M059J (cell line): Measurements from ENCODE around the gene PLA2G15. TPM values are rescaled to one million over a fixed set of nuclear protein-coding genes. Genes with fewer than 3 reads are reported as not detected.
"Not testable (repeated sequence)": the region's sequence is repeated elsewhere in the genome, so short reads cannot be mapped to it uniquely, and the experiment has no call there.

ENCODE experiments used
- DNase-seq: peaks from one replicate; pipeline ENCODE4 v3.0.0-alpha.2; 2012; ENCODE audit warnings: low read depth
- total RNA-seq: library from RNA; depleted of rRNA; stranded (reverse); fragments of >200 nt; shearing (Covaris generic); gene quantifications from 2 replicates; pipeline ENCODE4 v1.2.3, GENCODE V29; 2014

PLA2G15 gene
- total RNA-seq, 1 experiment from 2014 or later, result 36.6 TPM

DNA sequence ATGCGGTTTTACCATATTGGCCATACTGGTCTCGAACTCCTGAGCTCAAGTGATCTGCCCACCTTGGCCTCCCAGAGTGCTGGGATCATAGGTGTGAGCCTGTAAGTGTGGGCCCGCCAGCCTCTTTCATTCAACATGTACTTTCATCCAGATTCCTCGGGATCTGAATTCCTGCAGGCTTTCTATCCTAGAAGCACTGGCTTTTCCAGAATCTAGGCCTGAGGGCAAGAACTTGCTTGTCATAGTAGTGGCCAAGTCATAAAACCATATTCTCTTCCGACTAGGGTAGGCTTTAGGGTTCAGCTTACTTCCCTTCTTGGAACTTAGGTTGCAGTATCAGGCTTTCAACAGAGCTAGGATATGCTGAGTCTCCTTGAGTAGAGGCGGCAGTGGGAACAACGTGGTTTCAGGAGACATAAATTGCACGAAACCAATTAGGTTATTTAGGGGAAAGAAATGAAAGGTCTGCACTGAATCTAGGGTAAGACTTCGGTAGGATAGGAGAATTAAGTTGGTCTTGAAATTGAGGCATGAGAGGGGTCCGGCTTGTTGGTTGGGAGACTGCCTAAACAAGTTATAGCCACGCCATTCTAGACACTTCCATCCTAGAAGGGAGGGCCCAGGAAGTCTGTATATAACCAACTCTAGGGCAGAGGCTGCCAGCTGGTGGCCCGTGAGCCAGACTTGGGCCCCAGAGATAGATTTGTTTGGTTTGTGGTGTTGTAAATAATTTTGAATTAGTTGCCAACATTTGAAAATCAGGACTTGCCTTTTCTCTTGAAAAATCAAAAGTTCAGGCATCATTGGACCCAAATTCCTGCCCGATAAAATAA lies 34.8 kb downstream of the PLA2G15 start:
- no peak for DNase-seq

DNA sequence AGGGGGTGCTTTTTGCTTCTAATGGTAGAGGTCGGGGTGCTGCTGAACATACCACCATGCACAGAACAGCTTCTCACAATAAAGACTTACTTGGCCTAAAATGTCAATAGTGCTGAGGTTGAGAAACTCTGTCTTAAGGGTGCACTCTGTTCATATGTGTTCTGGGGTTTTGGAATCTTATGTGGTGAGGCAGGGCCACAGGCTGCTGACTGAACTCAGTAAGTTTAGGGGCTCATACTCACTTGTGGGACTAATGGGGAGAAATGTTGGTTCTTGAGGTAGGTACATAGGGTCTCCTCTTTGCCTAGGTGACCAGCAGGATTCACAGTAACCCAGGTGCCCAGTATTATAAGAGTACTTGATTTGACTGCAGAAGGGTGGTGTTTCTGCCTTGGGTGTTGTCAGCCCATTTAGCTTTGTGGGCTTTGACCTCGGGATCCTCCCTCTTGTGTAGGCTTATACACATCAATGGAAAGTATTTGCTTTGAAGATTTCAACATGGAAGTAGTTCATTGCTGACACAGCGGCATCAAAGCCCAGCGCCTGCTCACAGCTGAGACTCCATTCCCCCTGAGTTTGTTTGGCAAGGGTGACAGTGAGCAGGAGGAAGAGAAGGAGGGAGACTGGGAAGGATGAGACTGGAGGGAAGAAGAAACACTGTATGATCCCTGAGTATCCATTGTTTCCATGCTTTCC lies 36.3 kb downstream of the PLA2G15 start:
- no peak for DNase-seq

DNA sequence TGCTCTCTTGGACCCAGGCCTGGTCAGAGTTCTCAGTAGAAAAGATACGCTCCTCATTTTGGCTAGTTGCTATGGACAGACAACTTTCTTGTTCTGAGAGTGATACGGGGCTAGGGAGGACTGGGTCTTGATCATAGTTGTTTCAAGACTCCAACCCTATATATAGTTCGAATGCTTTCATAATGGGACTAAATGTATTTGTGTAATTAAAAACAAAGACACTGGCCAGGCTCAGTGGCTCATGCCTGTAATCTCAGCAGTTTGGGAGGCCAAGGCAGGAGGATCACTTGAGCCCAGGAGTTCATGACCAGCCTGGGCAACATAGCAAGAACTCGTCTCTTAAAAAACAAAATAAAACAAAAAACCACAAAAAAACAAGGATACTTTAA lies 36.9 kb downstream of the PLA2G15 start:
- no peak for DNase-seq

DNA sequence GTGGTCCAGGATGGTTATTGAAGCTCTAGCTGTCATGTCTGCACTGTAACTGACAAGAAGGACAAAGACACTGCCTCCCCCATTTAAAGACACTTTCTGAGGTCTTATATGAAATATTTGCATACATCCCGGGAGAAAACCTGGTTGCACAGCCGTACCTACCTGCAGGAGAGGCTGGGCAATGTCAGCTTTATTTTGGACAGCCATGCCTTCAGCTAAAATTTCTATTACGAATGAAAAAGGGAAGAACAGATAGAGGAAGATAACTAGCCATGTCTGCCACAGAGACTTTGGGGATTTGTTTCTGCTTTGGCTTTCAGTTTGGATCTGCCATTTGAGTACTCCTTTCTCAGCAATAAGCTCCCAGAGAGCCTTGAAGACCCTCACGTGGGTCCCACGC lies 38.2 kb downstream of the PLA2G15 start:
- DNase-seq, result no peak

DNA sequence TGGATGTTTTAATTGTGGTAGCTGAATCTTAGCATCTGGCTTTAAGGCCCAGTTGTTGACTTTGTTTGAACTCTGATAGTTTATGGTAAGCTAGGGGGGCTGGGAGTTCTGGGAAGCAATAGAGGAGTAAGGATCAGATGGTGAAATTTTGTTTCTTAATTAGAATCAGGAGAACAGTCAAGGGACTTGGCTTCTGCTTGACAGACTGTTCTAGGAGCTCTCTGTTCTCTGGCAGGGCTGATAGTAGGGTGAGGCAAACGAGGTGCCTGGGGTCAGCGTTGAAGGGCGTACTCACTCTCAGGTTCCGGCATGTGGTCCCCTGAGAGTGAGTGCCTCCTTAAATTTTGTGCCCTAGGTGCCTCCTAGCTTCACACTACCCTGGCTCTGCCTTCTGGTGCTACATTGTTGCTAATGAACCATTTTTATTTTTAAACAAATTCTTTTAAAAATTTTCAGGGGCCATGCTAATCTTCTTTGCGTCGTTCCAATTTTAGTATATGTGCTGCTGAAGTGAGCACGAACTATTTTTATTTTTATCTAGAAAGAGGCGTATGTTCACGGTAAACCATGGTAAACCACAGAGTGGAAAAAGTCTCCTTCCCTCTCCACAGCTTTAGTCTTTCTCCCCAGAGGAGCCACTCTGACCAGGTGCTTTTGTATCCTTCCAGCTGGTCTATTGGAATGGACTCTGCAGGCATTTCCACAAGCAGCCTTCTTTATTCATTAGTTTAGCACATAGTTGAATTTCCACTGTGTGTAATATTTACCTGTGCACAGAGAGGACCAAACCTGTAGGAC lies 38.8 kb downstream of the PLA2G15 start:
- no peak for DNase-seq

DNA sequence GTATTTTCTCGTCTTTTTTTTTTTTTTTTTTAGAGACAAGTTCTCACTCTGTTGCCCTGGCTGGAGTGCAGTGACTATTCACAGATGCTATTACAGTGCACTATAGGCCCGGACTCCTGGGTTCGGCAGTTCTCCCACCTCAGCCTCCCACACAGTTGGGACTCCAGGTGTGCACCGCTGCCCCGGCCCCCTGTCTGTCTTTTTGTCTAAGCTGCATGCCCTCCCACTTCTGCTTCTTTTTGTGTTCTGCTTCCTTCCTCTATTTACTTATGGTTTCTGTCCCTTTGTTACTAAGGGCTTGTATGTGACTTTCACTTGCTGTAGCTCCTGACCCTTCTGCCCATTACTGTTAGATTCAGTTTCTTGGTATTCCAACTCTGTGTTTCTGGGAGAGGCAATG lies 39.7 kb downstream of the PLA2G15 start:
- DNase-seq, result no peak

DNA sequence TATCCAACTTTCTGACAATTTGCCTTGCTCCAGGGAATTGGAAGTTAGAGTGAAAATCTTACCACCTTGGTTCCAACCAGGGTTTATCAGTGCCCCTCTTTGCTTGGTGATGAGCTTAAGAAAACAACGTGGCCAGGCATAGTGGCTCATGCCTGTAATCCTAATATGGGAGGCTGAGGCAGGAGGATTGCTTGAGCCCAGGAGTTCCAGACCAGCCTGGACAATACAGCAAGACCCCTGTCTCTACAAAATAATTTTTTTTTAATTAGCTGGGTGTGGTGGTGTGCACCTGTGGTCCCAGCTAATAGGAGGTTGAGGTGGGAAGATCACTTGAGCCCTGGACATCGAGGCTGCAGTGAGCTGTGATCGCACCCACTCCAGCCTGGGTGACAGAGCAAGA lies 40.5 kb downstream of the PLA2G15 start:
- DNase-seq, result no peak

DNA sequence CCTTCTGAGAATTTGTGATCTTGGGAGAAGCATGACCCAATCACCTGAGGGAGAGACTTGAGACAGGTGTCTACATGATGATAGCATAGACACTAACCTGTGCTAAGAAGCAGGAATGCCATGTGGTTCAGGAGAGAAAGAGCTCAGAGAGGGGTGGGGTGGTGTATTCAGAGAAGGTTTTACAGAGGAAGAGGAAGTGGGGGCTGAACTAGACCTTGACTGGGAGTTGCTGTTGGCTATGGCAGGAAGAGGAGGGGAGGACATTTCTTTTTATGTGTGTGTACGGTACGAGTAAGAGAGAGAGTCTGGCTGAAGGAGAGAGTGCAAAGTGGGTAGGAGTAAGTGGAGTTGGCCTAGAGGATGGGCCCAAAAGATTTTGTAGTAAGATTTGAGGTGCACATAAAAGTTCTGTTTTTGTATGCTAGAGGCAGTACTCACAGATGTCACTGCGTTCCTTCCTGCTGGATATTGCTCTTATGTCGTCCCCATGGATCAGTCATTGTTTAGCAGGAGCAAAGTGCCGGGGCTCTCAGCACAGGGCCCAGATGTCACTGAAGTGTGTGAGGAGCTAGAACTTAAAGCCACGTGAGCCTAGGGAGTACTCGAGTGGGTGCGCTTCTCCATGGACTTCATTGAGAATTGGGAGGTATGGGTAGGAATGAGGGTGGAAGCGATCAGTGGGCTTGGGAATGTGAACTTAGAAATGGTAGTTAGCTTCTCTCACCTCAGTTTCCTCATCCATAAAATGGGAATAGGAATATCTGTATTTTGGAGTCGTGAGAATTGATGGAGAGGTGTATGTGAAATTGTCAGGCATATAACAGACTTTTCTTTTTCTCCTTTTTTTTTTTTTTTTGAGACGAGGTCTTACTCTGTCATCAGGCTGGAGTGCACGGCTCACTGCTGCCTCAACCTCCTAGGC lies 41.2 kb downstream of the PLA2G15 start:
- no peak for DNase-seq

DNA sequence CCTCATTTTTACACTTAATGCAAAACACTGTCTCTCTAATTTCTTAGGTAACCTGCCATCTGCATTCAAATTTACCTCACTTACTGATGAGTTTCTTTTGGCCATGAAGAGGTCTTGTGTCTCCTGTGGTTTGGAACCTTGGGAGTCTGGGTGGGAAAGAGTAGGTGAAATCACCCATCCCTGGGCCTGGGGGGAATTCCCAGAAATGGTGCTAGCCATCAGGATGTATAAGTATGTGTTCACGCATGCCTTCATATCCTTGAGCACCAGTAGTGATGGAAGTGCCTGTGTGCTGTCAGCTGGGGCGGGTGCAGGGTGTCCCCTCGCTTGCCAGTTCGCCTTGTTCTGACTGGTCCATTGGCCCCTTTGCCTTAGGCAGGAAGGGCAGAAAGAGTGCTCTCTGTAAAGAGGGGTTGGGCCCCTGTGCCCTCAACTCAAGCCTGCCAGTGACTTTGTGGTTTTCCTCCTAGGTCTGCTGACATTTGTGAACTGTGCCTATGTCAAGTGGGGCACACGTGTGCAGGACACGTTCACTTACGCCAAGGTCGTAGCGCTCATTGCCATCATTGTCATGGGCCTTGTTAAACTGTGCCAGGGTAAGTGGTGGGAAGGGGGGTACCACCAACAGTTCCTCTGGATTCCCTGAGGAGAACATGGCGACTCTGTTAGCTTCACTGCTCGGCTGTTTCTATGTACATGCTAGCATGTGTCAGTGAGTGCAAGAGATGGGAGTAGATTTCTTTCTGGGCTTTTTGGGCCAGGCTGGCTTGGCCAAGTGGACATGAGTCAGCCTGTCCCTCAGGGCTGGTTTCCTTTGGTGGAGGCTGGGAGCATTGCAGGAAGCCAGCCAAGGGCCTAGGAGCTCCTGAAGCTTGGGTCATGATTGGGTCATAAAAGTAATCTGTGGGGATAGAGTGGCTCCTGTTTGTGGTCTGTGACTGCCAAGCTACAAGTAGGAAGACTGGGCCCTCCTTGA lies 42.4 kb downstream of the PLA2G15 start:
- DNase-seq, result peak; percentile 99

DNA sequence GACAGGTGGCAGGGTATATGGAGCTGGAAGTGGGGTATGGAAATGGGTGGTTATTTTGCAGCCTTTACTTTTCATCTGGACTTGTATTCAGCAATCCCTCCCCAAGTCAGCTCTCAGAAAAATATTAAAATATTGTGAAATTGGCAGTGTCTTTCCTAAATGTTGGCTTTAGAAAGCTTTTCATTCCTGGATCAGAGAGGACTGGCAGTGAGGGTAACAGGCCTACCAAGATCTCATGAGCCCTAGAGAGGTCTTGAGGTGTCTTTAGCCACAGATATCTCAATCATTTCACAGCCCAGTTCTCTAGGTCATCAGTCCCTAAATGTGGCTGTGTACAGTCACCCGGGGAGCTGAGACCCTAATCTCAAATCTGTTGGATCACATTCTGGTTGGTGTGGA lies 43.1 kb downstream of the PLA2G15 start:
- DNase-seq, result no peak

DNA sequence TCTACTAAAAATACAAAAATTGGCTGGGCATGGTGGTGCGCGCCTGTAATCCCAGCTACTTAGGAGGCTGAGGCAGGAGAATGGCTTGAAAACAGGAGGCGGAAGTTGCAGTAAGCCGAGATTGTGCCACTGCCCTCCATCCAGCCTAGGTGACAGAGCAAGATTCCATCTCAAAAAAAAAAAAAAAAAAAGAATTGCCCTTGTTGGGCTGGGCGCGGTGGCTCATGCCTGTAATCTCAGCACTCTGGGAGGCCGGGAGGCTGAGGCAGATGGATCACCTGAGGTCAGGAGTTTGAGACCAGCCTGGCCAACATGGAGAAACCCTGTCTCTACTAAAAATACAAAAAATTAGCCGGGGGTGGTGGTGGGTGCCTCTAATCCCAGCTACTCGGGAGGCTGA lies 43.6 kb downstream of the PLA2G15 start:
- not testable (repeated sequence) for DNase-seq

DNA sequence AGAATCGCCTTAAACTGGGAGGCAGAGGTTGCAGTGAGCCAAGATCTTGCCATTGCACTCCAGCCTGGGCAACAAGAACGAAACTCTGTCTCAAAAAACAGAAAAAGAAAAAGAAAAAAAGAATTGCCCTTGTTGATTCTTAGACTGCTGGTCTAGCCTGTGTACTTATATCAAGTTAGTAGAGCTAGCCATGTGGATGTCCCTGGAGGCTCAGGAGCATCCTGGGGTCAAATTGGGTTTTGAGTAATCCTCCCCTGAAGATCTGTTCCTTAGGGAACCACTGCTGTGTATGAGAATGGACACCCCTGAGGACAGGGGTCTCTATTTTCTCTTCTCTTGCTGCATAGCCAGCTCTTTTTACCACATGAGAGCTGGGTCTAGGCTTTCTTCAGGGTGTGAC lies 44.0 kb downstream of the PLA2G15 start:
- DNase-seq, result no peak

DNA sequence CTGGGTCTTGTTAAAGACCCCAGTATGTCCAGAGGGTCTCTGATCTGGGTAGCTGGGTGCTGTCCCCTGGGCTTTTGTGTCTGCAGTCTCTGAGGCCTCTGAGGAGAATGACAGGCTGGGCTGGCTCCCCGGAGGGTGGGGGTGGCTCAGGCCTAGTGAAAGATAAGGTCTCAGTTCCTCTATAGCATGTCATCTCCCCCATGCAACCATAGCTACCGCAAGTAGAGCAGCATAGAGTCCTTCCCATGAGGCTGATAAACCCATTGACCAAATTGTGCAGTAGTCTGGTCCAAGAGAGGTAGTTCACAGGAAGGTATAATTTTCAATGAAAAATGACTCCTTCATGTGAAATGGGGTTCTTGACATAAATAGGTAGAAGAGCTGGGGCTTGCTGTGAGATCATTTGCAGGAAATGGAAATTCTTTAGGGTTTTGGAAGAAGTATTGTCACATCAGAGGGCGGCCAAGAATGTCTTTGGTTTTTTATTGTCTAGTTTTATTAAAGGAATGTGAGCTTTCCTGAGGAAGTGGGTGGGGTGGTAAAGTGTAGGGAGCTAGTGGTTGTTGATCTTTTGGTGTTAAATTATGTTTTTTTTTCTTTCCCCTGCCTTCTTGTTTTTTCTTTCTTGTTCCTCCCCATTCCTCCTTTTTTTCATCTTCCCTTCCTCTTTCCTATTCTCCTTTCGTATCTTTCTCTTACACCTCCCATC lies 44.6 kb downstream of the PLA2G15 start:
- peak; percentile 79 for DNase-seq

DNA sequence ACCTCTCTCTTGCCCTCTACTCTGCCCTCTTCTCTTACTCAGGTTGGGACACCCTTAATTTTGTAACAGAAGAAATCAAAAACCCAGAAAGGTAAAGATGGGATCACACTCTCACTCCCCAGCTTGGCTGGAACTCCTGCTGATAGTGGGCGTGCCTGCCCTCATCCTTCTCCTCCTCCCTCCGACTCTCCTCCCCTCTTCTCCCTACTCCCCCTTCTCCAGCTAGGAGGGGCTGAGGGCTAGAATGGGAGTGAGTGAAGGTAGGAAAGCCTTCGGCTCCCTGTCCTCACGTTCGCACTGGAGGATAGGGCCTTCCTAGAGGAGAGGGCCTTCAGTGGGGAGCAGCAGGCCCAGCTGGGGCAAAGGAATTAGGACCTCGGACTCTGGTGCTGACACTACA lies 45.3 kb downstream of the PLA2G15 start:
- DNase-seq, result no peak

DNA sequence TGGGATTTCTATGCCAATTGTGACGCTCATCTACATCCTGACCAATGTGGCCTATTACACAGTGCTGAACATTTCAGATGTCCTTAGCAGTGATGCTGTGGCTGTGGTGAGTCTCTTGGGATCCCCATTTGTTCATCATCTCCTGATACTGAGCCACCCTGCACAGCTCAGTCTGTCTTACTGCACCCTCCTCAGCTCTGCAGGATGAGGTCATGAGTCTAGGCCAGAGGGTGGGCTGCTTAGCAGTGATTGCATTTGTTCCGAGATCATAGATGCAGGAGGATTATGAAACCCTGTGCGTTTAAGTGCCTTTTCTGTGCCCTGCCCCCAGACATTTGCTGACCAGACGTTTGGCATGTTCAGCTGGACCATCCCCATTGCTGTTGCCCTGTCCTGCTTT lies 46.1 kb downstream of the PLA2G15 start:
- no peak for DNase-seq

DNA sequence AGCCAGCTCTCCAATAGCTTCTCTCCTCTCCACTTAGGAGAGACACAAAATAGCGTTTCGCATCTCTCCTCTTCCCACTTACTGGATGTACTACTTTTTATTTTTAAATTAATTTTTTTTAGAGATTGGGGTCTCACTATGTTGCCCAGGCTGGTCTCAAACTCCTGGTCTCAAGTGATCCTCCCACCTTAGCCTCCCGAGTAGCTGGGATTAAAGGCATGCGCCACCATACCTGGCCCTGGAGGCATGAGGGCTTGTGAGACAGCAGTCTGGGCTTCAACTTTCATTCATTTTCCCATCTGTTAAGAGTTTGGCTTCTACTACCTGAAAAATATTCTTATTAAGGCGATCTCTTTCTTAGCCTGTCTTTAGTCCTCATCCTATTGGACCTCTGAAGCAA lies 47.3 kb downstream of the PLA2G15 start:
- no peak for DNase-seq

DNA sequence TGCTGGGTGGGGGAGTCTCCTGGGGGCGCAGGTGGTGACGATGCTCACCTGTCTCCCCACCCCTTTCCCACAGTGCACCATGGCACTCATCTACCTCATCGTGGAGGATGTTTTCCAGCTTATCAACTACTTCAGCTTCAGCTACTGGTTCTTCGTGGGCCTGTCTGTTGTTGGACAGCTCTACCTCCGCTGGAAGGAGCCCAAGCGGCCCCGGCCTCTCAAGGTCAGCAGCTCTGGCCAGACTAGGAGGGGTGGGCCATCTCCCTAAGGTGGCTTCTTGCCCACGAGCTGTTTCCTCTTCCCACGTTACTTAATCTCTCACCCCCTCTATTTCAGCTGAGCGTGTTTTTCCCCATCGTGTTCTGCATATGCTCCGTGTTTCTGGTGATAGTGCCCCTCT lies 51.1 kb downstream of the PLA2G15 start:
- DNase-seq, result no peak

DNA sequence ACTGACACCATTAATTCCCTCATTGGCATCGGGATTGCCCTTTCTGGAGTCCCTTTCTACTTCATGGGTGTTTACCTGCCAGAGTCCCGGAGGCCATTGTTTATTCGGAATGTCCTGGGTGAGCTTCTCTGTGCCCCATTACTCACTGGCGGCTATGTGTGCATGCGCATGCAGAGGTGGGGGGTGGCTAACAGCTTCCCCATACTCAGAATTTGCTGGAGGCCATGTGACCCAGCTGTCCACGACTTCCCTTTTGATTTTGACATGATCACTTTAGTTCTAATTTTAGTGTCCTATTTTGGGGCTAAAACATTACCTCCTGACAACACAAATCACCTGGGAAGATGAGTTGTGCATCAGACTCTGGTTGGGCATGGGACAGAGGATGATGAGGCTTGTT lies 51.5 kb downstream of the PLA2G15 start:
- DNase-seq, result no peak

DNA sequence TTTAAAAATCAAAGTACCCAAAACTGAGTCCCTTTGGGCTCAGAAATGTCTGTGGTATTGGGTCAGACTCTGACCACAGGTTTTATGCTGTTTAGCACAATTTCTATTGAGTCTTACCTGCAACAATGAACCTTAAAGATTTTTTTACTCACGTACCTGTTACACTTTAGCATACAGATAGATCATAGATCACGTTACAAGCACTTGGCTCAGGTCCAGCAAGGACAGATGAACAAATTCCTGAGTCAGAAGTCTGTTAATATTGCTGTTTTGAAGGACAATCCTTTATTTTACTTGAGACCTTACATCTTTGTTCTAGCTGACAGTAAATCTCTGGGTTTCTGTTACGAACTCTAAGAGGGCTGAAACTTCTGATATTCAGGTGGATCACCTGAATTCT lies 52.7 kb downstream of the PLA2G15 start:
- DNase-seq, result peak; percentile 13

DNA sequence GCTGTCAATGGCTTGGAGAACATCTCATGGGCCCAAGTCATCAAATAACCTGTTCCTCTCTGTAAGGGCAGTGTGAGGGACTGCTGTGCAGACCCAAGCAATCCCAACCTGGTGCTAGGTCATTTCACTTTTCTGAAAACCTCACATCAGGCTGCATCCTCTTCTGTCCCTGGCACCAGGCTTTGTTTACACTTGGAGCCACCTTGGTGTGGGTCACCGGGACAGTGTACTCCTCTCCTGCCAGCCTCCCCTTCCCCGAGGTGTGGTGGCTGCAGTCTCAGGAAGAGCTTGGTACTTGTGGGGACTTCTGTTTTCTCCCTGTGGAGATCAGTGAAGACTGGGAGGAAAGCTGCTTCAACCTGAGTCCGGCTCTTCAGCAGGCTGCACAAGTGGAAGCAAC lies 53.1 kb downstream of the PLA2G15 start:
- DNase-seq, result no peak
